Activated naive CD8-positive, alpha-beta T cell (primary cell): ENCODE data around the gene NGFR.

Experiments used
- H3K27ac Mint-ChIP-seq: one replicate; pipeline ENCODE4 v1.8.0; 2021; ENCODE audit warnings: mixed read lengths
- H3K27me3 Mint-ChIP-seq: one replicate; pipeline ENCODE4 v1.8.0; 2021; ENCODE audit warnings: mixed read lengths
- H3K36me3 Mint-ChIP-seq: one replicate; pipeline ENCODE4 v1.8.0; 2021; ENCODE audit warnings: mixed read lengths
- H3K4me1 Mint-ChIP-seq: one replicate; pipeline ENCODE4 v1.8.0; 2021; ENCODE audit warnings: low read depth, mixed read lengths
- H3K4me3 Mint-ChIP-seq: one replicate; pipeline ENCODE4 v1.8.0; 2021; ENCODE audit warnings: mild to moderate bottlenecking, mixed read lengths
- H3K9me3 Mint-ChIP-seq: one replicate; pipeline ENCODE4 v1.8.0; 2021; ENCODE audit warnings: low read depth, mixed read lengths

The NGFR gene

GRCh38 chr17:49494986-49495841, at the start of gene NGFR:
NGFR (plus strand) TSS chr17:49495293; CDS start chr17:49495418, 125 bp downstream.
- H3K4me3 Mint-ChIP-seq, result peak within 1 kb of the TSS; percentile 81
- no peaks in the 10 kb centered on the region for H3K36me3 Mint-ChIP-seq
- no peak within 1 kb of the TSS for H3K27ac Mint-ChIP-seq
- peaks cover 18% of the 10 kb centered on the region for H3K4me1 Mint-ChIP-seq
- peaks cover 14% of the 10 kb centered on the region for H3K27me3 Mint-ChIP-seq
- H3K9me3 Mint-ChIP-seq, result no peaks in the 10 kb centered on the region

- H3K4me3 Mint-ChIP-seq, result no peak overlapping the region
- H3K27me3 Mint-ChIP-seq, result peaks cover 9% of the 10 kb centered on the region
- H3K36me3 Mint-ChIP-seq, result no peaks in the 10 kb centered on the region
- H3K9me3 Mint-ChIP-seq, result no peaks in the 10 kb centered on the region
- peaks cover 4% of the 10 kb centered on the region for H3K4me1 Mint-ChIP-seq
- no peak overlapping the region for H3K27ac Mint-ChIP-seq
Measured at GRCh38 chr17:49445591-49445990, 49.5 kb upstream of the NGFR start.

- peaks cover 5% of the 10 kb centered on the region for H3K4me1 Mint-ChIP-seq
- no peak overlapping the region for H3K27ac Mint-ChIP-seq
- peaks cover 4% of the 10 kb centered on the region for H3K27me3 Mint-ChIP-seq
- no peaks in the 10 kb centered on the region for H3K9me3 Mint-ChIP-seq
- H3K36me3 Mint-ChIP-seq, result no peaks in the 10 kb centered on the region
- H3K4me3 Mint-ChIP-seq, result no peak overlapping the region
Measured at GRCh38 chr17:49447628-49448302, 47.3 kb upstream of the NGFR start.

DNA sequence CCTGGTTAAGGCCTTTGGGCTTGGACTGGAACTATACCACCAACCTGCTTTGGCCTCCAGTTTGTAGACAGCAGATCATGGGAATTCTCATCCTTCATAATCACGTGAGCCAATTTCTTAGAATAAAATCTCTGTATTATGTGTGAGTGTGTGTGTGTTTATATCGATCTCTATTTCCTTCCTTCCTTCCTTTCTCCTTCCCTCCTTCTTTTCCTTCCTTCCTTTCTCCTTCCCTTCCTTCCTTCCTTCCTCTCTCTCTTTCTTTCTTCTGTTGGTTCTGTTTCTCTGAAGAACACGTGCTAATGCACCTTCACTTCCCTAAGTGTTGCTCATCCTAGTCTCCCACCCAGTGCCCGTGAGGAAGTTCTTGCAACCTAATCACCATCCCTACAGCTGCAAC, 44.9 kb upstream of the NGFR start:
- Mint-ChIP-seq H3K9me3 (no peaks in the 10 kb centered on the region), H3K4me1 (peaks cover 5% of the 10 kb centered on the region), H3K36me3 (no peaks in the 10 kb centered on the region), H3K27ac (no peak overlapping the region), H3K4me3 (no peak overlapping the region), H3K27me3 (no peaks in the 10 kb centered on the region)

DNA sequence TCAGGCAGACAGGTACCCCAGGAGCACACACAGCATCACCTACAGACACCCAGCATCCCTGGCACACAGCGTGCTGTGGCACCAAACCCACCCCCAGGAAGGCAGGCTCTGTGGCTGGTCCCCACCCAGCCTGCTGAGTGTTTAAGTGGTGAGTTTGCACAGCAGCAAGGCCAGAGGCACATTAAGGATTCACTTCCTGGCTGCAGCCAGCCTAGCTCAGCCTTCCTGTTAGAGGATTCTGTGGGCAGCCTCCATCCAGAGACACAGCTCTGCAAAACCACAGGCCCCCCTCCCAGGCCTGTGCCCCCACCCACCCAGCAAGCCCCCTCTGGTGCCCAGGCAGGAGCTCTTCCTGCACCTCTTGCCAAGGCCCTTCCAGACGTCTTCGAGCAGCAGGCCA, 44.4 kb upstream of the NGFR start:
- no peak overlapping the region for H3K27ac Mint-ChIP-seq
- H3K4me1 Mint-ChIP-seq, result peaks cover 5% of the 10 kb centered on the region
- H3K4me3 Mint-ChIP-seq, result no peak overlapping the region
- no peaks in the 10 kb centered on the region for H3K27me3 Mint-ChIP-seq
- H3K9me3 Mint-ChIP-seq, result no peaks in the 10 kb centered on the region
- no peaks in the 10 kb centered on the region for H3K36me3 Mint-ChIP-seq

- no peak overlapping the region for H3K27ac Mint-ChIP-seq
- no peak overlapping the region for H3K4me3 Mint-ChIP-seq
- H3K27me3 Mint-ChIP-seq, result peaks cover 10% of the 10 kb centered on the region
Measured at GRCh38 chr17:49452201-49452600, 42.9 kb upstream of the NGFR start.

DNA sequence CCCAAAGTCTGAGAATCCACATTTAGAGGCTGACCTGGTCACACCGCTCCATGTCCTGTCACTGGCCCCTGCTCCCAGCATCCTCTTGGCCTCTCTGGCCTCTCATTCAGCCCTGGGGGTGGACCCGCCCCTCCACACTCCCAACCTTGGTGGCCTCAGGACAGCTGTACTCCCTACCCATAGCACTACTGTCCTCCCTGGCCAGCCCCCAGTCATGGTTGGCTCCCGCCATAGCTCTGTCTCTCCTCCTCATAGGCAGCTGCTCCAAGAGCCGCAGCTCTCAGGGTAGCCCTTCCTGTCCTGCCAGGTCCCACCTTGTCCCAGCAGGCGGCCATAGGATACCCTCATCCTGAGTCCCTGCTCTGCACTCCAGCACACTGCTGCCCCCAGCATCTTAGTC, 42.4 kb upstream of the NGFR start:
- H3K4me3 Mint-ChIP-seq, result no peak overlapping the region
- H3K9me3 Mint-ChIP-seq, result no peaks in the 10 kb centered on the region
- no peaks in the 10 kb centered on the region for H3K36me3 Mint-ChIP-seq
- peaks cover 5% of the 10 kb centered on the region for H3K4me1 Mint-ChIP-seq
- peaks cover 15% of the 10 kb centered on the region for H3K27me3 Mint-ChIP-seq
- H3K27ac Mint-ChIP-seq, result no peak overlapping the region

More at GRCh38 chr17:49452201-49452600, 42.9 kb upstream of the NGFR start:
- no peaks in the 10 kb centered on the region for H3K36me3 Mint-ChIP-seq
- no peaks in the 10 kb centered on the region for H3K9me3 Mint-ChIP-seq
- peaks cover 5% of the 10 kb centered on the region for H3K4me1 Mint-ChIP-seq

DNA sequence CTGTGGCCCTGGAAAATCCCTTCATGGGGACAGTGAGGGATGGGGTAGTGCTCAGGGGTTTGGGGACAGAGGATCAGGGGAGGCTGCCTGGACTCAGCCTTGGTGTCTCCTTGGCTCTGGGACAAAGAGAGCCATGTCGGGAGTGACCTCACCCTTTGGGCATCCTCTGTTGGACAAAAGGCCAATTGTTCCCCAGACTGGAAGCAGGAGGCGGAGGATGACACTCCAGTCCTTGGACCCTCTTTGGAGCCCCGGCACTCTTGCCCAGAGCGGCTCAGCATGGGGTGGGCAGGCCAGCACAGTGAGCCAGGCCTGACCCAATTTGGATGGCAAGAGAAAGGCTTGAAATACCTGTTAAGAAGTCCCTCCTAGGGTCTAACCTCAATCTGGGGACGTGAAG, 41.0 kb upstream of the NGFR start:
- no peak overlapping the region for H3K27ac Mint-ChIP-seq
- peaks cover 17% of the 10 kb centered on the region for H3K27me3 Mint-ChIP-seq
- peaks cover 5% of the 10 kb centered on the region for H3K4me1 Mint-ChIP-seq
- peaks cover 2% of the 10 kb centered on the region for H3K36me3 Mint-ChIP-seq
- H3K4me3 Mint-ChIP-seq, result no peak overlapping the region
- no peaks in the 10 kb centered on the region for H3K9me3 Mint-ChIP-seq

GRCh38 chr17:49455272-49455861, 39.7 kb upstream of the NGFR start:
- Mint-ChIP-seq H3K36me3 (peaks cover 2% of the 10 kb centered on the region), H3K4me3 (no peak overlapping the region), H3K27me3 (peaks cover 19% of the 10 kb centered on the region), H3K4me1 (peaks cover 4% of the 10 kb centered on the region), H3K9me3 (no peaks in the 10 kb centered on the region), H3K27ac (no peak overlapping the region)

DNA sequence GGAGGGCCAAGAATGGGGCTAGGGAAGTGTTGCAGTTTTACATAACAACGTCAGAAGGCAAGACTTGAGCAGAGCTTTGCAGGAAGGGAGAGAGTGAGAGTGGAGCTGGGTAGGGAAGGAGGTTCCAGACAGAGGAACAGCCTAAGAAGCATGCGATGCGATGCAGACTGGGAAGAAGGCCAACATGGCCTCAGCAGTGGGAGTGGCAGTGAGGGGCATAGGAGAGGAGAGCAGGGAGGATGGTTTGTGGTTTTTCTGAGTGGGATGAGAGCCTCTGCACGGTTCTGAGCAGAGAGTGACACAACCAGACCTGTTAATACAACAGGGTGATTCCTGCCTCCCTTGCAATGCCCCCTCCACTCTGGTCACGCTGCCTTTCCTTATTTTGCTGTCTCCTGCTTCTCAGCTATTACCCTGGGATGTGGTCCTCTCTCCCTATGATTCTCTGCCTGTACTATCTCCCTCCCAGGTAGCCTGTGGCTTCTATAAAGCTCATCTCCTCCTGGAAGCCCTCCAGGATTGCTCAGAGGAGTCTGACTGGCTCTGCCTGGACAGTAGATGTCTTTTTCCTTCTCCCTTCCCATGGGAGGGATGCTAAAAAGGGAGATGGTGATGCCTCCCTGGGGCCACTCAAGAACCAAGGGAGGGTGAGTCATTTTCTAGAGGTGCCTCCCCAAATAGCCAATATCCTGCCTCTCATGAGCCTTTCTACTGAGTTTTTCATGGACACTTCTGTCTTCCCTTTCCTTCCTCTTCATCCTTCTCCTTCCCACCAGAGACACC, 38.7 kb upstream of the NGFR start:
- peaks cover 21% of the 10 kb centered on the region for H3K27me3 Mint-ChIP-seq
- no peak overlapping the region for H3K27ac Mint-ChIP-seq
- H3K36me3 Mint-ChIP-seq, result peaks cover 2% of the 10 kb centered on the region

DNA sequence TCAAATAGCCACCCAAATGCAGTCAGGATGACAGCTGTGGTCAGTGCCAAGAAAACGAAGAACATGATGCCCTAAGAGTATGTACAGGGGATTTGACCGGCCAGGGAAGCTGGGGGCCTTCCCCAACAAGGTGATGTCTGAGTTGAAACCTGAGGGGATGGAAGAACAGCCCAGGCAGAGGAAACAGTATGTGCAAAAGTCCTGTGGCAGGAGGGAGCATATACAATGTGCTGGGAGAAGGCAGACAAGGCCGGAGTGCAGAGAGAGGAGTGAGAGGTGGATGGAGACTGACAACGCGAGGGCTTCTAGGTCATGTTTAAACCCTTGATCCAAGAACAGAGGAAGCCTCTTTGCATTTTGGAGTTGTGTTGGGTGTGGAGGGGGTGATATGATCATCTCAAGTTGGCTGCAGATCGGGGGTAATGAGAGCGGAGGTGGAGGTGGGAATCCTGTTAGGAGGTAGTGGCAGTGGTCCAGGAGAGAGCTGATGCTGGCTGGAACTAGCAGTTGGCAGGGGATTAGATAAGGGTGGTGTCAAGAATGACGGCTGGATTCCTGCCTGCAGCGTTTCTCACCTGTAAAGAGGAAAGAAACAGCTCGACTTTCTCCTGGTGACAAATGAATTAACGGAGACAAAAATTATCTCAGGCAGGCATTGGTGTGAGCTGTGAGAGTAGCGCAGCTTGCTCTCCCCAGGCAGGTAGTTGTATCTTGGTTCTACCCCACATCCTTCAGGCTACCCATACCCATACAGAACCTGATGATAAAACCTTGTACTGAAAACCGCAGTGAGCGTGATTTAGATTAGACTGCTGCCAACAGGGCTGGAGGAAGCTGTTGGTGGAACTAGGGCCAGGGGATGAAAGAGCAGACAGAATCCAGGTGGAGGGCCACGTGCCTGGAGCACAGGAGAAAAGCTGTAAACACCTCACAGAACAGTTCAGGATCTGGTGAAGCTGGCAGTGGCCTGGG, 37.2 kb upstream of the NGFR start:
- no peaks in the 10 kb centered on the region for H3K4me1 Mint-ChIP-seq
- H3K27ac Mint-ChIP-seq, result no peak overlapping the region
- peaks cover 24% of the 10 kb centered on the region for H3K27me3 Mint-ChIP-seq
- peaks cover 2% of the 10 kb centered on the region for H3K36me3 Mint-ChIP-seq
- H3K9me3 Mint-ChIP-seq, result no peaks in the 10 kb centered on the region
- H3K4me3 Mint-ChIP-seq, result no peak overlapping the region

More for the DNA sequence above, 38.7 kb upstream of the NGFR start:
- Mint-ChIP-seq H3K9me3 (no peaks in the 10 kb centered on the region), H3K4me3 (no peak overlapping the region), H3K4me1 (no peaks in the 10 kb centered on the region)

GRCh38 chr17:49459401-49459984, 35.6 kb upstream of the NGFR start:
- no peaks in the 10 kb centered on the region for H3K4me1 Mint-ChIP-seq
- peaks cover 32% of the 10 kb centered on the region for H3K27me3 Mint-ChIP-seq
- H3K9me3 Mint-ChIP-seq, result peaks cover 3% of the 10 kb centered on the region
- no peak overlapping the region for H3K4me3 Mint-ChIP-seq
- H3K36me3 Mint-ChIP-seq, result peaks cover 5% of the 10 kb centered on the region
- no peak overlapping the region for H3K27ac Mint-ChIP-seq

- Mint-ChIP-seq H3K27ac (no peak overlapping the region), H3K27me3 (peaks cover 32% of the 10 kb centered on the region), H3K9me3 (peaks cover 3% of the 10 kb centered on the region), H3K4me3 (no peak overlapping the region), H3K4me1 (no peaks in the 10 kb centered on the region), H3K36me3 (peaks cover 5% of the 10 kb centered on the region)
Measured at GRCh38 chr17:49460401-49460800, 34.7 kb upstream of the NGFR start.
